ENCODE results near the gene CIDEA.
A peak's percentile ranks its signal among the peaks of the same experiment; 100 is the strongest.

Gene CIDEA

GRCh38 chr18:12291690-12292089 is 37.5 kb downstream of the CIDEA start:
- Mint-ChIP-seq H3K36me3 (no peaks in the 10 kb centered on the region), H3K9me3 (no peaks in the 10 kb centered on the region), H3K4me3 (no peak overlapping the region), H3K27ac (no peak overlapping the region), H3K27me3 (peaks cover 56% of the 10 kb centered on the region), H3K4me1 (peaks cover 3% of the 10 kb centered on the region)
- CTCF ChIA-PET = no interaction called here
- DNase-seq = no peak

- DNase-seq = no peak
- peaks cover 45% of the 10 kb centered on the region for H3K27me3 Mint-ChIP-seq
- no peaks in the 10 kb centered on the region for H3K9me3 Mint-ChIP-seq
- no peaks in the 10 kb centered on the region for H3K36me3 Mint-ChIP-seq
- no peak overlapping the region for H3K4me3 Mint-ChIP-seq
- H3K4me1 Mint-ChIP-seq = no peaks in the 10 kb centered on the region
- CTCF ChIA-PET = no interaction called here
- H3K27ac Mint-ChIP-seq = no peak overlapping the region
These were observed 39.7 kb downstream of the CIDEA start for GRCh38 chr18:12293831-12294230.

GRCh38 chr18:12295389-12296086 is 41.4 kb downstream of the CIDEA start:
- CTCF ChIA-PET = no interaction called here
- no peak overlapping the region for H3K27ac Mint-ChIP-seq
- DNase-seq = no peak

GRCh38 chr18:12296087-12296403 is 41.9 kb downstream of the CIDEA start:
- CTCF ChIA-PET = interaction anchor here (1.0 kb wide), 1 partner anchor 23 kb away, joined by 3 read pairs; no protein-coding TSS in a partner anchor
- Mint-ChIP-seq H3K27ac (no peak overlapping the region), H3K36me3 (no peaks in the 10 kb centered on the region), H3K4me1 (no peaks in the 10 kb centered on the region), H3K27me3 (peaks cover 37% of the 10 kb centered on the region), H3K4me3 (no peak overlapping the region), H3K9me3 (no peaks in the 10 kb centered on the region)
- no peak for DNase-seq

More at GRCh38 chr18:12295389-12296086, 41.4 kb downstream of the CIDEA start:
- no peaks in the 10 kb centered on the region for H3K4me1 Mint-ChIP-seq
- no peak overlapping the region for H3K4me3 Mint-ChIP-seq
- H3K36me3 Mint-ChIP-seq = no peaks in the 10 kb centered on the region
- peaks cover 37% of the 10 kb centered on the region for H3K27me3 Mint-ChIP-seq
- H3K9me3 Mint-ChIP-seq = no peaks in the 10 kb centered on the region

- no peaks in the 10 kb centered on the region for H3K9me3 Mint-ChIP-seq
- CTCF ChIA-PET = interaction anchor here (1.0 kb wide), 1 partner anchor 24 kb away, joined by 3 read pairs; no protein-coding TSS in a partner anchor
- H3K27me3 Mint-ChIP-seq = peaks cover 41% of the 10 kb centered on the region
- no peak overlapping the region for H3K4me3 Mint-ChIP-seq
- H3K4me1 Mint-ChIP-seq = no peaks in the 10 kb centered on the region
- H3K36me3 Mint-ChIP-seq = no peaks in the 10 kb centered on the region
- no peak for DNase-seq
- no peak overlapping the region for H3K27ac Mint-ChIP-seq
These were observed 42.3 kb downstream of the CIDEA start for GRCh38 chr18:12296457-12296856.

- no peak for DNase-seq
- Mint-ChIP-seq H3K4me1 (no peaks in the 10 kb centered on the region), H3K9me3 (no peaks in the 10 kb centered on the region), H3K27me3 (peaks cover 45% of the 10 kb centered on the region), H3K4me3 (no peak overlapping the region), H3K27ac (no peak overlapping the region), H3K36me3 (no peaks in the 10 kb centered on the region)
- CTCF ChIA-PET = no interaction called here
These were observed 45.7 kb downstream of the CIDEA start for GRCh38 chr18:12299862-12300261.

GRCh38 chr18:12301263-12302005 is 47.3 kb downstream of the CIDEA start:
- H3K9me3 Mint-ChIP-seq = no peaks in the 10 kb centered on the region
- CTCF ChIA-PET = interaction anchor here (0.5 kb wide), 1 partner anchor 642 kb away, joined by 3 read pairs; no protein-coding TSS in a partner anchor

GRCh38 chr18:12302391-12303147 is 48.4 kb downstream of the CIDEA start:
- Mint-ChIP-seq H3K4me1 (peaks cover 9% of the 10 kb centered on the region), H3K27ac (no peak overlapping the region), H3K4me3 (no peak overlapping the region), H3K36me3 (peaks cover 6% of the 10 kb centered on the region), H3K27me3 (peaks cover 59% of the 10 kb centered on the region), H3K9me3 (no peaks in the 10 kb centered on the region)
- CTCF ChIA-PET = no interaction called here
- no peak for DNase-seq

More at GRCh38 chr18:12301263-12302005, 47.3 kb downstream of the CIDEA start:
- H3K27ac Mint-ChIP-seq = no peak overlapping the region
- H3K36me3 Mint-ChIP-seq = no peaks in the 10 kb centered on the region
- no peaks in the 10 kb centered on the region for H3K4me1 Mint-ChIP-seq
- no peak overlapping the region for H3K4me3 Mint-ChIP-seq
- DNase-seq = no peak
- peaks cover 52% of the 10 kb centered on the region for H3K27me3 Mint-ChIP-seq

- Mint-ChIP-seq H3K27me3 (peaks cover 68% of the 10 kb centered on the region), H3K36me3 (peaks cover 6% of the 10 kb centered on the region), H3K9me3 (no peaks in the 10 kb centered on the region), H3K27ac (no peak overlapping the region), H3K4me1 (peaks cover 15% of the 10 kb centered on the region), H3K4me3 (no peak overlapping the region)
- CTCF ChIA-PET = no interaction called here
- no peak for DNase-seq
These were observed 50.4 kb downstream of the CIDEA start for GRCh38 chr18:12304351-12305210.

- CTCF ChIA-PET = no interaction called here
- H3K27ac Mint-ChIP-seq = no peak overlapping the region
- H3K9me3 Mint-ChIP-seq = no peaks in the 10 kb centered on the region
- peaks cover 16% of the 10 kb centered on the region for H3K4me1 Mint-ChIP-seq
- H3K27me3 Mint-ChIP-seq = peaks cover 69% of the 10 kb centered on the region
- peaks cover 6% of the 10 kb centered on the region for H3K36me3 Mint-ChIP-seq
- no peak for DNase-seq
- H3K4me3 Mint-ChIP-seq = no peak overlapping the region
These were observed 51.0 kb downstream of the CIDEA start for GRCh38 chr18:12305211-12305610.

GRCh38 chr18:12305930-12306629 is 51.9 kb downstream of the CIDEA start:
- Mint-ChIP-seq H3K27me3 (peaks cover 78% of the 10 kb centered on the region), H3K36me3 (peaks cover 6% of the 10 kb centered on the region), H3K4me1 (peaks cover 16% of the 10 kb centered on the region), H3K27ac (no peak overlapping the region), H3K9me3 (no peaks in the 10 kb centered on the region), H3K4me3 (no peak overlapping the region)
- CTCF ChIA-PET = no interaction called here
- DNase-seq = no peak

GRCh38 chr18:12306752-12307700 is 52.9 kb downstream of the CIDEA start:
- H3K36me3 Mint-ChIP-seq = peaks cover 8% of the 10 kb centered on the region

More at GRCh38 chr18:12306752-12307700, 52.9 kb downstream of the CIDEA start:
- Mint-ChIP-seq H3K9me3 (peaks cover 4% of the 10 kb centered on the region), H3K4me1 (peaks cover 16% of the 10 kb centered on the region), H3K27me3 (peaks cover 72% of the 10 kb centered on the region), H3K27ac (no peak overlapping the region), H3K4me3 (peak overlapping the region; percentile 66)
- DNase-seq = no peak
- CTCF ChIA-PET = interaction anchor here (1.3 to 2.1 kb wide), 2 partner anchors 21 to 35 kb away, joined by 3 to 6 read pairs; no protein-coding TSS in a partner anchor

Measured in activated naive CD4-positive, alpha-beta T cell treated with anti-CD3 and anti-CD28 coated beads, Interleukin-2, amount 10 ng/mL, durations not matched to agents 7 days and 5 days (primary cell).